LNCAP (cell line): ENCODE measurements around the gene TUBA1A.

ENCODE experiments used
- CTCF ChIP-seq: fragments of 450-650 bp; IDR thresholded peaks from 2 replicates; pipeline ENCODE4 v1.5.1; 2017; ENCODE audit warnings: mild to moderate bottlenecking

Gene TUBA1A

GRCh38 chr12:49212572-49212971, 23.7 kb upstream of the TUBA1A start:
- no peak for TF ChIP-seq CTCF

GRCh38 chr12:49208676-49209075, 19.8 kb upstream of the TUBA1A start:
- TF ChIP-seq CTCF: no peak

- no peak for TF ChIP-seq CTCF
Observed at GRCh38 chr12:49208146-49208545, 19.3 kb upstream of the TUBA1A start.

GRCh38 chr12:49206389-49206788, 17.5 kb upstream of the TUBA1A start:
- TF ChIP-seq CTCF: no peak

GRCh38 chr12:49201595-49202295, 12.9 kb upstream of the TUBA1A start:
- no peak for TF ChIP-seq CTCF

- TF ChIP-seq CTCF: no peak
Observed at GRCh38 chr12:49200919-49201594, 12.2 kb upstream of the TUBA1A start.

- no peak for TF ChIP-seq CTCF
Observed at GRCh38 chr12:49198431-49199155, 9.7 kb upstream of the TUBA1A start.
